HepG2 (cell line): ENCODE results near the gene LRRC42. TPM values are rescaled to one million over a fixed set of nuclear protein-coding genes. Genes with fewer than 3 reads are reported as not detected.

ENCODE experiments used
- CAMTA2 ChIP-seq: sonication (generic); formaldehyde crosslinking; IDR thresholded peaks from 2 replicates; pipeline ENCODE4 v1.4.0; 2020; ENCODE audit warnings: mild to moderate bottlenecking, missing genetic modification reagents, borderline replicate concordance
- CREM ChIP-seq, 2 experiments: sonication (generic) in 1 of 2; formaldehyde crosslinking in 1 of 2; IDR thresholded peaks; 2 replicates each; pipeline versions ENCODE4 v1.4.0 to v1.6.1; 2016 to 2020; ENCODE audit warnings: antibody characterized with exemption in 1 of 2, mild to moderate bottlenecking in 1 of 2, missing genetic modification reagents in 1 of 2
- ELK4 ChIP-seq: sonication (generic); formaldehyde crosslinking; IDR thresholded peaks from 2 replicates; pipeline ENCODE4 v1.9.0; 2021; ENCODE audit warnings: missing genetic modification reagents, borderline replicate concordance
- FLYWCH1 ChIP-seq: sonication (generic); formaldehyde crosslinking; IDR thresholded peaks from 2 replicates; pipeline ENCODE4 v1.8.1; 2023; ENCODE audit warnings: mild to moderate bottlenecking, missing genetic modification reagents
- FOXM1 ChIP-seq: sonication (generic); formaldehyde crosslinking; IDR thresholded peaks from 2 replicates; pipeline ENCODE4 v1.5.0; 2020; ENCODE audit warnings: missing genetic modification reagents
- LRRFIP1 ChIP-seq: sonication (generic); formaldehyde crosslinking; conservative IDR thresholded peaks from 2 replicates; pipeline ENCODE4 v1.4.0; 2020; ENCODE audit warnings: missing genetic modification reagents
- MBNL3 ChIP-seq: fragments of 250-450 bp; sonication (Bioruptor Pico); conservative IDR thresholded peaks from 2 replicates; pipeline ENCODE4 v1.8.0; 2022; ENCODE audit warnings: mild to moderate bottlenecking, inconsistent platforms
- NFATC3 ChIP-seq: sonication (generic); formaldehyde crosslinking; IDR thresholded peaks from 2 replicates; pipeline ENCODE4 v1.5.1; 2020; ENCODE audit warnings: mild to moderate bottlenecking, missing genetic modification reagents
- NFYB ChIP-seq: sonication (generic); formaldehyde crosslinking; IDR thresholded peaks from 2 replicates; pipeline ENCODE4 v1.4.0; 2020; ENCODE audit warnings: missing genetic modification reagents
- POGZ ChIP-seq: sonication (generic); formaldehyde crosslinking; IDR thresholded peaks from 2 replicates; pipeline ENCODE4 v1.4.0; 2020; ENCODE audit warnings: mild to moderate bottlenecking, missing genetic modification reagents
- RARG ChIP-seq: sonication (generic); formaldehyde crosslinking; IDR thresholded peaks from 2 replicates; pipeline ENCODE4 v1.4.0; 2020; ENCODE audit warnings: low read depth, mild to moderate bottlenecking, missing genetic modification reagents
- SIN3A ChIP-seq: IDR thresholded peaks from 2 replicates; pipeline ENCODE4 v1.6.1; 2011; ENCODE audit warnings: low read depth, mild to moderate bottlenecking, control low read depth, low read length, borderline replicate concordance
- ZBTB21 ChIP-seq: sonication (generic); formaldehyde crosslinking; IDR thresholded peaks from 2 replicates; pipeline ENCODE4 v1.4.0; 2020; ENCODE audit warnings: missing genetic modification reagents
- ZNF350 ChIP-seq: sonication (generic); formaldehyde crosslinking; IDR thresholded peaks from 2 replicates; pipeline ENCODE4 v1.4.0; 2020; ENCODE audit warnings: mild to moderate bottlenecking, low read depth, missing genetic modification reagents, borderline replicate concordance
- ZNF468 ChIP-seq: sonication (generic); formaldehyde crosslinking; IDR thresholded peaks from 2 replicates; pipeline ENCODE4 v1.8.0; 2022; ENCODE audit warnings: mild to moderate bottlenecking, moderate library complexity, missing genetic modification reagents
- ZNF607 ChIP-seq: sonication (generic); formaldehyde crosslinking; IDR thresholded peaks from 2 replicates; pipeline ENCODE4 v1.5.1; 2020; ENCODE audit warnings: missing genetic modification reagents, mild to moderate bottlenecking, borderline replicate concordance
- ZSCAN25 ChIP-seq: sonication (generic); formaldehyde crosslinking; IDR thresholded peaks from 2 replicates; pipeline ENCODE4 v1.8.0; 2022; ENCODE audit warnings: mild to moderate bottlenecking, missing genetic modification reagents
- polyA plus RNA-seq, 8 experiments: library from polyadenylated mRNA; depleted of rRNA in 3 of 8; stranded (reverse) in 7 of 8; unstranded in 1 of 8; fragments of >200 nt; fragmentation: Illumina TruSeq in 4 of 8; extraction: Trizol in 4 of 8; gene quantifications; 2 replicates each; pipeline versions ENCODE4 v1.2.1 to v1.2.3, GENCODE V29; 2011 to 2016; ENCODE audit warnings: low read depth in 4 of 8, missing spikeins in 1 of 8, mixed read lengths in 1 of 8; ENCODE audit not compliant: insufficient read depth in 1 of 8
- total RNA-seq, 5 experiments: library from RNA; depleted of rRNA; stranded (reverse); fragments of >200 nt; fragmentation: Illumina TruSeq; extraction: Trizol; gene quantifications; 2 replicates each; pipeline ENCODE4 v1.2.3, GENCODE V29; 2016; ENCODE audit warnings: low read depth in 1 of 5
- TF ChIP-seq, protein P1 (sequence below): sonication (generic); formaldehyde crosslinking; IDR thresholded peaks from 2 replicates; pipeline ENCODE4 v1.9.0; 2021; ENCODE audit warnings: missing genetic modification reagents, mild to moderate bottlenecking, borderline replicate concordance
- TF ChIP-seq, protein P2 (sequence below): fragments of 450-650 bp; IDR thresholded peaks from 2 replicates; pipeline ENCODE4 v1.6.1; 2017; ENCODE audit warnings: mild to moderate bottlenecking

The LRRC42 gene
- total and polyA plus RNA-seq, 2 of the 13 experiments (the other 11 are each of a cell fraction or from before 2014, with no cell fraction given), result 30.6 to 43.6 TPM

- no peak for TF ChIP-seq NFYB (CRISPR knock-in tag)
- peak; percentile 18; the same call in 1 of the 2 replicates for TF ChIP-seq NFATC3
- TF ChIP-seq RARG (CRISPR knock-in tag), result no peak
- TF ChIP-seq, protein P1, sequence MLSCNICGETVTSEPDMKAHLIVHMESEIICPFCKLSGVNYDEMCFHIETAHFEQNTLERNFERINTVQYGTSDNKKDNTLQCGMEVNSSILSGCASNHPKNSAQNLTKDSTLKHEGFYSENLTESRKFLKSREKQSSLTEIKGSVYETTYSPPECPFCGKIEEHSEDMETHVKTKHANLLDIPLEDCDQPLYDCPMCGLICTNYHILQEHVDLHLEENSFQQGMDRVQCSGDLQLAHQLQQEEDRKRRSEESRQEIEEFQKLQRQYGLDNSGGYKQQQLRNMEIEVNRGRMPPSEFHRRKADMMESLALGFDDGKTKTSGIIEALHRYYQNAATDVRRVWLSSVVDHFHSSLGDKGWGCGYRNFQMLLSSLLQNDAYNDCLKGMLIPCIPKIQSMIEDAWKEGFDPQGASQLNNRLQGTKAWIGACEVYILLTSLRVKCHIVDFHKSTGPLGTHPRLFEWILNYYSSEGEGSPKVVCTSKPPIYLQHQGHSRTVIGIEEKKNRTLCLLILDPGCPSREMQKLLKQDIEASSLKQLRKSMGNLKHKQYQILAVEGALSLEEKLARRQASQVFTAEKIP (CRISPR knock-in tag), result no peak
- no peak for TF ChIP-seq ELK4 (CRISPR knock-in tag)
- TF ChIP-seq, protein P2, sequence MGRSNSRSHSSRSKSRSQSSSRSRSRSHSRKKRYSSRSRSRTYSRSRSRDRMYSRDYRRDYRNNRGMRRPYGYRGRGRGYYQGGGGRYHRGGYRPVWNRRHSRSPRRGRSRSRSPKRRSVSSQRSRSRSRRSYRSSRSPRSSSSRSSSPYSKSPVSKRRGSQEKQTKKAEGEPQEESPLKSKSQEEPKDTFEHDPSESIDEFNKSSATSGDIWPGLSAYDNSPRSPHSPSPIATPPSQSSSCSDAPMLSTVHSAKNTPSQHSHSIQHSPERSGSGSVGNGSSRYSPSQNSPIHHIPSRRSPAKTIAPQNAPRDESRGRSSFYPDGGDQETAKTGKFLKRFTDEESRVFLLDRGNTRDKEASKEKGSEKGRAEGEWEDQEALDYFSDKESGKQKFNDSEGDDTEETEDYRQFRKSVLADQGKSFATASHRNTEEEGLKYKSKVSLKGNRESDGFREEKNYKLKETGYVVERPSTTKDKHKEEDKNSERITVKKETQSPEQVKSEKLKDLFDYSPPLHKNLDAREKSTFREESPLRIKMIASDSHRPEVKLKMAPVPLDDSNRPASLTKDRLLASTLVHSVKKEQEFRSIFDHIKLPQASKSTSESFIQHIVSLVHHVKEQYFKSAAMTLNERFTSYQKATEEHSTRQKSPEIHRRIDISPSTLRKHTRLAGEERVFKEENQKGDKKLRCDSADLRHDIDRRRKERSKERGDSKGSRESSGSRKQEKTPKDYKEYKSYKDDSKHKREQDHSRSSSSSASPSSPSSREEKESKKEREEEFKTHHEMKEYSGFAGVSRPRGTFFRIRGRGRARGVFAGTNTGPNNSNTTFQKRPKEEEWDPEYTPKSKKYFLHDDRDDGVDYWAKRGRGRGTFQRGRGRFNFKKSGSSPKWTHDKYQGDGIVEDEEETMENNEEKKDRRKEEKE, result no peak
- TF ChIP-seq CREM (IDR thresholded peaks at IDR 0.05), result no peak; the same call in 1 of the 2 replicates
- no peak for TF ChIP-seq CREM (CRISPR knock-in tag; IDR thresholded peaks at IDR 0.05)
- no peak for TF ChIP-seq FLYWCH1 (CRISPR knock-in tag)
- no peak for TF ChIP-seq ZSCAN25 (CRISPR knock-in tag)
- TF ChIP-seq CAMTA2 (CRISPR knock-in tag), result no peak
- peak; percentile 41; the same call in 1 of the 2 replicates for TF ChIP-seq POGZ (CRISPR knock-in tag)
- no peak for TF ChIP-seq ZBTB21 (CRISPR knock-in tag)
- no peak for TF ChIP-seq ZNF607 (CRISPR knock-in tag)
- TF ChIP-seq ZNF468 (CRISPR knock-in tag), result 0 out of 2 replicates have a peak, but pooled peaks have one; percentile 69
- TF ChIP-seq MBNL3 (CRISPR knock-in tag), result no peak
- TF ChIP-seq ZNF350 (CRISPR knock-in tag), result peak; percentile 53; the same call in 1 of the 2 replicates
- no peak for TF ChIP-seq LRRFIP1 (CRISPR knock-in tag)
- TF ChIP-seq SIN3A, result no peak
- no peak for TF ChIP-seq FOXM1
These were observed 70.5 kb downstream of the LRRC42 start (continued) for GRCh38 chr1:54016343-54017282.
